Progenitor cell of endocrine pancreas (in vitro differentiated cells): ENCODE data around the gene ADSL. TPM values are rescaled to one million over a fixed set of nuclear protein-coding genes. Genes with fewer than 3 reads are reported as not detected.

Experiments
- DNase-seq: peaks from one replicate; pipeline ENCODE4 v3.0.0; 2021; ENCODE audit warnings: low spot score; ENCODE audit not compliant: unreplicated experiment
- H3K27ac Mint-ChIP-seq: 2 replicates; pipeline ENCODE4 v1.8.0; 2021; ENCODE audit warnings: mild to moderate bottlenecking, moderate library complexity, mixed read lengths
- H3K27me3 Mint-ChIP-seq: 2 replicates; pipeline ENCODE4 v1.8.0; 2021; ENCODE audit warnings: mixed read lengths
- H3K36me3 Mint-ChIP-seq: 2 replicates; pipeline ENCODE4 v1.8.0; 2022; ENCODE audit warnings: mixed read lengths; ENCODE audit not compliant: insufficient read depth
- H3K4me1 Mint-ChIP-seq: 2 replicates; pipeline ENCODE4 v1.8.0; 2021; ENCODE audit warnings: low read depth, mixed read lengths
- H3K4me3 Mint-ChIP-seq: 2 replicates; pipeline ENCODE4 v1.8.0; 2021; ENCODE audit warnings: low read depth, mild to moderate bottlenecking, moderate library complexity, mixed read lengths
- H3K9me3 Mint-ChIP-seq: 2 replicates; pipeline ENCODE4 v1.8.0; 2021; ENCODE audit warnings: low read depth, mixed read lengths
- total RNA-seq: library from RNA; stranded (reverse); gene quantifications from 2 replicates; pipeline ENCODE4 v1.2.1, GENCODE V29; 2021
- TF ChIP-seq, protein P1 (sequence below): fragments of 200-600 bp; sonication (generic); IDR thresholded peaks from one replicate; pipeline ENCODE4 v1.5.0; 2021; ENCODE audit warnings: antibody characterized with exemption, mild to moderate bottlenecking; ENCODE audit not compliant: unreplicated experiment

Gene ADSL
- total RNA-seq, 1 donor from 2014 or later: 85.0 TPM

GRCh38 chr22:40328546-40329456, 17.5 kb upstream of the ADSL start:
- H3K4me3 Mint-ChIP-seq: no peak overlapping the region
- DNase-seq: no peak
- no peaks in the 10 kb centered on the region for H3K27me3 Mint-ChIP-seq
- no peak overlapping the region for H3K27ac Mint-ChIP-seq
- no peaks in the 10 kb centered on the region for H3K9me3 Mint-ChIP-seq
- TF ChIP-seq, protein P1, sequence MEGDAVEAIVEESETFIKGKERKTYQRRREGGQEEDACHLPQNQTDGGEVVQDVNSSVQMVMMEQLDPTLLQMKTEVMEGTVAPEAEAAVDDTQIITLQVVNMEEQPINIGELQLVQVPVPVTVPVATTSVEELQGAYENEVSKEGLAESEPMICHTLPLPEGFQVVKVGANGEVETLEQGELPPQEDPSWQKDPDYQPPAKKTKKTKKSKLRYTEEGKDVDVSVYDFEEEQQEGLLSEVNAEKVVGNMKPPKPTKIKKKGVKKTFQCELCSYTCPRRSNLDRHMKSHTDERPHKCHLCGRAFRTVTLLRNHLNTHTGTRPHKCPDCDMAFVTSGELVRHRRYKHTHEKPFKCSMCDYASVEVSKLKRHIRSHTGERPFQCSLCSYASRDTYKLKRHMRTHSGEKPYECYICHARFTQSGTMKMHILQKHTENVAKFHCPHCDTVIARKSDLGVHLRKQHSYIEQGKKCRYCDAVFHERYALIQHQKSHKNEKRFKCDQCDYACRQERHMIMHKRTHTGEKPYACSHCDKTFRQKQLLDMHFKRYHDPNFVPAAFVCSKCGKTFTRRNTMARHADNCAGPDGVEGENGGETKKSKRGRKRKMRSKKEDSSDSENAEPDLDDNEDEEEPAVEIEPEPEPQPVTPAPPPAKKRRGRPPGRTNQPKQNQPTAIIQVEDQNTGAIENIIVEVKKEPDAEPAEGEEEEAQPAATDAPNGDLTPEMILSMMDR: no peak
- H3K4me1 Mint-ChIP-seq: peaks cover 30% of the 10 kb centered on the region
- peaks cover 14% of the 10 kb centered on the region for H3K36me3 Mint-ChIP-seq

GRCh38 chr22:40329466-40329865, 16.8 kb upstream of the ADSL start:
- Mint-ChIP-seq H3K27ac (no peak overlapping the region), H3K9me3 (no peaks in the 10 kb centered on the region), H3K36me3 (peaks cover 13% of the 10 kb centered on the region), H3K27me3 (no peaks in the 10 kb centered on the region), H3K4me3 (no peak overlapping the region), H3K4me1 (peaks cover 30% of the 10 kb centered on the region)
- DNase-seq: no peak
- TF ChIP-seq, protein P1: no peak

- no peak for DNase-seq
- Mint-ChIP-seq H3K4me3 (no peak overlapping the region), H3K27ac (peak overlapping the region; percentile 65), H3K36me3 (peaks cover 11% of the 10 kb centered on the region), H3K9me3 (no peaks in the 10 kb centered on the region), H3K4me1 (peaks cover 30% of the 10 kb centered on the region), H3K27me3 (no peaks in the 10 kb centered on the region)
- TF ChIP-seq, protein P1: no peak
Observed at GRCh38 chr22:40330086-40330485, 16.2 kb upstream of the ADSL start.

- Mint-ChIP-seq H3K4me1 (peaks cover 30% of the 10 kb centered on the region), H3K9me3 (no peaks in the 10 kb centered on the region), H3K27ac (peak overlapping the region; percentile 65), H3K27me3 (no peaks in the 10 kb centered on the region), H3K4me3 (no peak overlapping the region), H3K36me3 (peaks cover 9% of the 10 kb centered on the region)
- DNase-seq: no peak
- TF ChIP-seq, protein P1: no peak
Observed at GRCh38 chr22:40330615-40331014, 15.7 kb upstream of the ADSL start.

GRCh38 chr22:40331706-40332105, 14.6 kb upstream of the ADSL start:
- H3K27ac Mint-ChIP-seq: peak overlapping the region; percentile 72
- H3K36me3 Mint-ChIP-seq: peaks cover 9% of the 10 kb centered on the region
- H3K4me1 Mint-ChIP-seq: peaks cover 26% of the 10 kb centered on the region

More at GRCh38 chr22:40331706-40332105, 14.6 kb upstream of the ADSL start:
- TF ChIP-seq, protein P1: no peak
- H3K4me3 Mint-ChIP-seq: no peak overlapping the region
- no peaks in the 10 kb centered on the region for H3K27me3 Mint-ChIP-seq
- no peaks in the 10 kb centered on the region for H3K9me3 Mint-ChIP-seq
- DNase-seq: no peak
